Measurements from ENCODE around the gene SLAMF6.

SLAMF6 gene

GRCh38 chr1:160460683-160461287 is 62.3 kb downstream of the SLAMF6 start:
- no peak for DNase-seq

GRCh38 chr1:160460214-160460642 is 62.8 kb downstream of the SLAMF6 start:
- no peak for DNase-seq

DNA sequence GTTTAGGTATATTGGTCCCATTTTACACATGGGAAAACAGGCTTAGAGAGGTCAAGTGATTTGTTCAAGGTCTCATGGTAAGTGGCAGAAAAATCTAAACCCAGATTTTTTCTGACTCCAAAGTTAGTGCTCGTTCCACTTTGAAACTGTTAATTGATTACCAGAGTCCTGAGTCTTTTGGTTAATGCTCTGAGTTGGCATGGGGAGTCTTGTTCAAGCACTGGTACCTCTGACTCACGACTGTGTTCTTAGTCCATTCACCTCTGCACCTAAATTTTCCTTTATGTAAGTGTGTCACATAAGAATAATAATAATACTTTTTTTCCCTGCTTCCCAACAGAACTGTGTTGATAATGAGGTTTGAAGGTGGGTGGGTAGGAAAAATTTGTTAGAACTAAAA is 63.4 kb downstream of the SLAMF6 start:
- DNase-seq = no peak

DNA sequence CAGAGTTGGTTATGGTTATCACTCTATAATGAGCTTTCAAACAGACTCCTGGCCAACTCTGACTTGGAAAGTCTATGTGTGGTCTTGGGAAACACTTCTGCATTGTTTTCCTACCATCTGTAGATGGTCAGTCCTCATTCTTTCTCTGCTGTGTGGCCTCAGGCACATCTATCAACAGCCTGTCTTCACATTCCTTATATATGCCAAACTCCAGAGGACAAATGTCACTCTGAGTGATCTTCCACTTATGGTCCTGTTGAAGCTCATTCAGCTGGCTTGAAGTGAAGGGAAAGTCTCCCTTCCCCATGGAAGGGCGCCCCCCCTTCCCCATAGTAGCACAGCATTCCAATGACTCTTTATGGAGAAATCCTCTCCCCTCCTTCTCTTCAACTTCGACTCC is 64.0 kb downstream of the SLAMF6 start:
- DNase-seq = no peak

DNA sequence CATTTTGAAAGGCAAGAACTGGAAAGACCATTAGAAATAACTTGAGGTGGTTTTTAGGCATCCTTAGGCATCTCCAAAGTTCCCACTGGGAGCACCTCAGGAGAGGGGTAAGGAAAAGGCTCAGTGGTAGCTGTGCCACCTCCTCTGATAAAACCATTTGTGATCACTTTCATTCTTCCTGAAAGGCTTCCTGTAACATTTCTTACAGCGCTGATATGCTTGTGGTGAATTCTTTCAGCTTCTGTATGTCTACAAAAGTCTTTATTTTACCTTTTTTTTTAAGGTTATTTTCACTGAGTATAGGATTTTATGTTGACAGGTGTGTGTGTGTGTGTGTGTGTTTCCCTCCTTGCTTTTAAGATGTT is 67.9 kb downstream of the SLAMF6 start:
- DNase-seq = no peak

GRCh38 chr1:160454371-160455152 is 68.5 kb downstream of the SLAMF6 start:
- DNase-seq = no peak

- DNase-seq = no peak
Measured at GRCh38 chr1:160453443-160453842, 69.6 kb downstream of the SLAMF6 start.

DNA sequence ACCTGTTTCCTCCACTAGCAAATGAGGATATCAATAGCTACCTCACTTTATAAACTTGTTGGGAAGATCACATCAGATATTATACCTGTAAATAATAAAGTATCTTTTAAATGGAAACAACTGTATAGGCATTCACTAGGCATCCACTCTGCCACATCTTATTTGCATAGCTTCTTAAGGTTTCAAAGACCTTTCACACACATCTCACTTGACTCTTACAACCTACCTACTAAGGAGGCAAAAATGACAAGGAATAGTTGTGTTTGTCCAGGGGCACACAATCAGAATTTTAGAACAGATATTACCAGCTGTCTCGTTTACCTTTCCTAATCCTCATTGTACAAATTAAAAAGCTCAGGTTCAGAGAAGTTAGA is 71.2 kb downstream of the SLAMF6 start:
- DNase-seq = no peak

DNA sequence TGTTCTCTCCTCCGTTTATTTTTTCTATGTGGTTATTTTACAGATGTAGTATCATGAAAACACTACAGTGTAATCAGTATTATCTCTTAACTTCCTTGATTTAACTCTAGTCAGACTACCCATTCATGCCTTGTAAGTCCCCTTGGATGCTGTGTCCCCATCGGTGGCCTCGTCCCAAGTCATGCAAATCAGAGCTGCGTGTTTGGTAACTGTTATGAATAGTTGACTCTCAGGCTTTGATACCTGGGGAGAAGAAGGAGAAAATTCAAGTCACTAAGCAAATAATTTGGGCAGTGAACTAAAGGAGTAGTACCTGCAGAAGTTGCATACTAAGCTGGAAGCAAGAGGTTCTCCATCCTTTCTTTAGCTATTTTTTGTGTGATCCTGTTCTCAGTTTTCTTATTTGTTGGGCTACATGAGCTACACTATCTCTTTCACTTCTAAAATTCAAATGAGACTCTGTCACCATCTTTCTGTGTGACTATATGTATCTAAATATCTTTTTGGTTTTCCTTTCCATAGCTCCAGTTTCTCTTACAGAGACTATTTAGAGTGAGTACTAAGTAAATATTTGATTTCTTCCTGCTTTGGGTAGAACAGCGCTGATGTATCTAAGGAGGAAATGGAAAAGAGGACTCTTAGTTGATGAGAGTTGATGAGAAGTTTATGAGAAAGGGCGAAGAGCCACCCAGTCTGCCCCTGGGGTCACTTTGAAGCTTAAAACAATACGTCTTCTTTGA is 71.8 kb downstream of the SLAMF6 start:
- DNase-seq = no peak

DNA sequence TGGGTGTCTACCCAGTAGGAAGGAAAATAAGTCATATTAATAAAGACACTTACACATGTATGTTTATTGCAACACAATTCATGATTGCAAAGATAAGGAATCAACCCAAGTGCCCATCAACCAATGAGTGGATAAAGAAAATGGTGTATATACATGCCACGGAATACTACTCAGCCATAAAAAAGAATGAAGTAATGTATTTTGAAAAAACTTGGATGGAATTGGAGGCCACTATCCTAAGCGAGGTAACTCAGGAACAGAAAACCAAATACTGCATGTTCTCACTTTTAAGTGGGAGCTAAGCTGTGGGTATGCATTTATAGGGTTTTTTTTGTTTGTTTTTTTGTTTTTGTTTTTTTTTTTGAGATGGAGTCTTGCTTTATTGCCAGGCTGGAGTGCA is 73.6 kb downstream of the SLAMF6 start:
- DNase-seq = no peak

GRCh38 chr1:160446945-160447600 is 76.0 kb downstream of the SLAMF6 start:
- no peak for DNase-seq

DNA sequence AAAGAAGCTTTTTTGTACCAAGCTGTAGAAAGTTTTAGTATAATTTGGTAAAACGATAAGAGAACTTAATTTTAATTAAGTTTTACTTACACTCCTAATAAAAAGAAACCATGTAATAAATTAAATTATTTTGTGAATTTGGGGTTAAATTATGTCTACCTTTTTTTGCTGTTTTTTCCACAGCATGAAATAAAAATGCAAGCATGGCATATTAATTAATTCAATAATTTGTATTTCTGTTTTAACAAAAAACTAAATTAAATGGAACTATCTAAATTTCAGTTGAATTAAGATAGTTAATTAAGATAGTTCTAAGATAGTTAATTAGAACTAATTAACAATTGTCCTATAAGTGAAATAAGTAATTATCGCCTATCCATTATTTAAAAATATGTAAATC is 83.3 kb downstream of the SLAMF6 start:
- DNase-seq = no peak

DNA sequence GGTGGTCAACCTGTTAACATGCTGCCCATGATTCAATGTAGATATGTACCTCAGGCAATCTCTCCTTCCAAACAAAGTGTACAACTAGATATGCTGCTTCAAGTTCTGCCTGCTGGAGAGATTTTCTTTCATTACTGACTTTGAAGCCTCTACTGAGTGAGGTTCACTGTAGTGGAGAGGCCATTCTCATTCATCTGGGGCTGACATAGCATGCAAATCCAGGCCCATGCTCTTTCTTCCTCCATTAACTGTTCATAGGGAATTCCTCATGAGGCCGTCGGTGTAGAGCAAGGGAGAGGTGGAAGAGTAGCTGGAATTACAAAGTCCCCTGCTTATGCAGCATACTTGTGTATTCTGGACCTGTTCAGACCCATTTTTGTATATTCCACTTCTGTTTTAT is 84.1 kb downstream of the SLAMF6 start:
- no peak for DNase-seq

DNA sequence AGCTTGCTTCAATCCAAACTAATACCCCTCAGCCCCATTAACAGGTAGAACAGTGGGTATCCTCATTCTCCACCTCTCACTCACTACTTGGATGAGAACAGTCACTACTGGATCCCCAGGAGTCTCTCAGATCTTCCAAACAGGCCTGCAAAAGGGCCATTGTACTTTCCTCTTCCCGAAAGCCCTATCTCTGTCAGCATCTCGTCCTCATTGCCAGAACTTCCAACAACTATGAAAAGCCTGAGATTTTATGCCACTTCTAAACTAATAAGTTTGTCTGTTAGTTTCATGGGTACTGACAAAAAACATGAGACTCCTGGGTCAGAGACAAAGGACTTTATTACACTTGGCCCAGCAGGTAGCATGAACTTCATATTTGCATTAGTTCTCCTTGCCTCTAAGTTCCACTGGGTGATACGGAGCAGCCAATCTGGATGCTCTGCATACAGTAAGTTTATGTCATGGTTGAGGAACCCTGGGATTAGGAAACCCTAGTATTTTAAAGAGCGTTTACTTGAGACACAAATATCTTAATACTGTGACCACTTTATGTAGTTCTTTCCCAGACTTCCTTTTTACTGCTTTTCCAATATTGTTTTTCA is 84.6 kb downstream of the SLAMF6 start:
- no peak for DNase-seq

DNA sequence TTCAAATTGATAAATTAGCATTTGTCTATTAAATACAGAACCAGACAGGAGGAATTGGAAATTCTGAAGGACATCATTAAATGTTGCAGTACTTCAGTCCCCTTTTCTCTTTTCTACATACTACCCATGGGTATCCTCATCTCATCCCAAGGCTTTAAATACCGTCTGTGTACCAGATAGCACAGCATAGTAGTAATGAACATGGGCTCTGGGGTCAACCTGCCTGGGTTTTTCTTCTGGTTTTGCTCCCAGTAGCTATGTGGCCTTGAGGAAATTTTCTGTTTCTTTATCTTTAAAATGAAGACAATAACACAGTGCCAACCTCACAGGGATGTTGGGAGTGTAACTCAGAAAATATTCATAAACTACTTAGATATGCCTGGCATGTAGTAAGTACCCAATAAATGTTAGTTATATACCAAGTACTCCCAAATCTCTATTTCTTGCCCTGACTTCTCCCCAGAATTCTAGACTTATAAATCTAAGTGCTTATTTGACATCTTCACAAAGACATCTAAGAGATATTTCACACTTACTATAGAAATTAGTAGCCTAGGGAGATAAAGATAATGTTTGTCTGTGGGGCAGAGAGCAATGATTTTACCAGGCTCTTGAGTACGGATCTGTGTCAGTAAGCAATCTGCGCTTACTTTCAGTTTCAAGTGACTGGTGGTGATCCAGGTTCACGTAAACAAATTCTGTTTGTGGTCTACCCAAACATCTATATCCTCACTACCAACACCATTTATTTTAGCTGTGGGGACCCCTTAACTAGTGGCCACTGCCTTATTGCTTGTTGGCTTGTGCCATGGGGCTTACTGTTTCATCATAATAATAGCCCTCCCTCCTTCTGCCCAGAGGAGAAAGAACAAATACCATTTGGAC is 85.4 kb downstream of the SLAMF6 start:
- DNase-seq = no peak

DNA sequence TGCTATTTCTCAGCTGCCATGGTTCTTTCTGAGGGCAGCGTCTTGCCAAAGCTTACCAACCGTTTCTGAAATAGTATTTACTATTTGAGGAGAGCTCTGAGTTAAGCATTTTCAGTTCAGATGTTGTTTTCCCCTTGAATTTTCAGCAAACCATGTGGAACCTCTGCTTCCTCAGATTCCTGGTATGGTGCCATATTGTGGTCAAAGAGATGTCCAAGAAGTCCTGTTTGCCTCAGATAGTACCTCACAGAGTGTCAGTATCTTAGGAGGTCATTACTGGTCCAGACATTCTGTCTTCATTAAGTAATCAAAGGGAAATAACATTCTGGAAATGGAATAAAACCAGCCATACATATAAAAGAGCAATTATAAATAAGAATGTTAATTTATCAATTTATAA is 86.1 kb downstream of the SLAMF6 start:
- DNase-seq = no peak
